Measurements from ENCODE around the gene GPR35.

DNA sequence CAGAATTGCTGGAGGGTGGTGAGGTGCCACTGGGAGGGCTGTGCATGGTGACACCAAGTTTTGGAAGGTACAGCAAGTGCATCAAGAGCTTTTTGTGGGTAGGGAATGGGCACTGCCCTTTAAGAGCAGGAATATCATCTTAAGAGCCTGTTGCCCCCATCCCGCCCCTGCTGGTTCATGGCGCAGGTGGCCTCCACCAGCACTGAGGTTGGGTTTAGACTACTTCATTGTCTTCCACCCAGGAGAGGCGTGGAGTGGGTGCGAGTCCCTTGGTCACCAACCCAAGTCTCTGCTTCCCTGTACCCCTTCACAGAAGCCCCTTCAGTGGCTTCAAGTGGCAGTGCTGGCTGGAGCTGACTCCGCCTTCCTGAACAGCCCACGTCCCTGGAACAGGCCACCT is 49.2 kb upstream of the GPR35 start:
- TF ChIP-seq, protein P1, sequence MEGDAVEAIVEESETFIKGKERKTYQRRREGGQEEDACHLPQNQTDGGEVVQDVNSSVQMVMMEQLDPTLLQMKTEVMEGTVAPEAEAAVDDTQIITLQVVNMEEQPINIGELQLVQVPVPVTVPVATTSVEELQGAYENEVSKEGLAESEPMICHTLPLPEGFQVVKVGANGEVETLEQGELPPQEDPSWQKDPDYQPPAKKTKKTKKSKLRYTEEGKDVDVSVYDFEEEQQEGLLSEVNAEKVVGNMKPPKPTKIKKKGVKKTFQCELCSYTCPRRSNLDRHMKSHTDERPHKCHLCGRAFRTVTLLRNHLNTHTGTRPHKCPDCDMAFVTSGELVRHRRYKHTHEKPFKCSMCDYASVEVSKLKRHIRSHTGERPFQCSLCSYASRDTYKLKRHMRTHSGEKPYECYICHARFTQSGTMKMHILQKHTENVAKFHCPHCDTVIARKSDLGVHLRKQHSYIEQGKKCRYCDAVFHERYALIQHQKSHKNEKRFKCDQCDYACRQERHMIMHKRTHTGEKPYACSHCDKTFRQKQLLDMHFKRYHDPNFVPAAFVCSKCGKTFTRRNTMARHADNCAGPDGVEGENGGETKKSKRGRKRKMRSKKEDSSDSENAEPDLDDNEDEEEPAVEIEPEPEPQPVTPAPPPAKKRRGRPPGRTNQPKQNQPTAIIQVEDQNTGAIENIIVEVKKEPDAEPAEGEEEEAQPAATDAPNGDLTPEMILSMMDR (conservative IDR thresholded peaks at IDR 0.05), result no peak
- no peak for TF ChIP-seq ZFX (IDR thresholded peaks at IDR 0.05)
